Middle frontal gyrus (tissue), 1 donor: ENCODE measurements around the gene ALDH18A1.

ENCODE experiments used
- DNase-seq: peaks from one replicate; pipeline ENCODE4 v3.0.0-alpha.2; 2015; ENCODE audit warnings: low spot score; ENCODE audit errors: extremely low spot score

Gene ALDH18A1

GRCh38 chr10:95579835-95580535 lies 76.5 kb downstream of the ALDH18A1 start:
- no peak for DNase-seq

DNA sequence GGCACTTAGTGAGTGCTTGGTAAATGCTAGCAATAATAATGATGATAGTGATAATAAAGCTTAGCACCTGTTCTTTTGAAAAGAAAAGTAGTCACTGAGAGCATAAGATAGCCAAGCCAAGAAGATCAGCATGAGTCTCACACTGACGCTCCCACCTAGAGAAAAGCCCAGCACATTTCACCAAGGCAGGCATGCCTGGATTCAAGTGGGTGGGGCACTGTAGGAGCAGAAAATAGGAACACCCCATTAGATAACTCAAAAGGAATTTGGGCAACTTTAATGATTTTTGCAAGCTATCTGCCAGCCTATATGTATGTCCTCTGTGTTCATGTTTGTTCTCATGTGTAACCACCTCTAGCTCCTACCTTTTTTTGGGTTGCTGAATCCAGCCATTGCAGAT lies 77.2 kb downstream of the ALDH18A1 start:
- DNase-seq = no peak

DNA sequence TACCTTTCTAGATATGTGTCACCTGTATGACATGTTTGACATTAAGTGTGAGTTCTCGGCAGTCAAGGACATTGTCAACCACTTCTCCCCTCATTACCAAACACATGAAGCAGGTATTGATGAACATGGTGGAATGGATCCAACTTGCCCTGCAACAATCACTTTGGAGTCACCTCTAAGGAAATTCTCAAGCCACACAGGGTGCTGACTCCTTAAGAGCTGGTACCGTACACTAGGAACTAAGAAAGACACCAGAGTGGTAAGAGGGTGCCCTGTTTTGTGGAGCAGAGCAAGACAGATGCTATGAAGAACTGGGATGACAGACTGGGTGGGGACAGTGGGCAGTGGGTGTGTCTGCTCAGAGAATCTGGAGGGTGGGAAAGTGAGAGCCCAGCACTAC lies 77.9 kb downstream of the ALDH18A1 start:
- no peak for DNase-seq

- DNase-seq = no peak
Measured at GRCh38 chr10:95574649-95575365, 81.7 kb downstream of the ALDH18A1 start.

GRCh38 chr10:95573964-95574604 lies 82.4 kb downstream of the ALDH18A1 start:
- DNase-seq = no peak

DNA sequence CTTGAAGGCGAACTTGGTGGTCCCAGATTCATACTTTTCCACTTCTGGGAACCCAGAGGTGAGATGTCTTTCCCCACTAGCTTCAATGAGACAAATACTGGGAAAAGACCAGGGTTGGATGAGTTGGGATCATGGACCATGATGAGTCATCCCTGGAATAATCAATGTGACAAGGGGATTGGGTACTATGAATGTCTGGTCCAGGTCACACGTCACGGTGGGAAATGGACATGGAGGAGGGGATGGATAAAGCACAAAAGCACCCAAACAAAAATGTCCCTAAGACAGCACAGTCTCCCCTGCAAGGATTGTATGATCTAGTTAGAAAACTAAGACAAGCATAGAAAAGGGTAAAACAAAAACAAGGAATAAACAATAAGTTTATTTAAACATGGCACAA lies 83.0 kb downstream of the ALDH18A1 start:
- DNase-seq = no peak

DNA sequence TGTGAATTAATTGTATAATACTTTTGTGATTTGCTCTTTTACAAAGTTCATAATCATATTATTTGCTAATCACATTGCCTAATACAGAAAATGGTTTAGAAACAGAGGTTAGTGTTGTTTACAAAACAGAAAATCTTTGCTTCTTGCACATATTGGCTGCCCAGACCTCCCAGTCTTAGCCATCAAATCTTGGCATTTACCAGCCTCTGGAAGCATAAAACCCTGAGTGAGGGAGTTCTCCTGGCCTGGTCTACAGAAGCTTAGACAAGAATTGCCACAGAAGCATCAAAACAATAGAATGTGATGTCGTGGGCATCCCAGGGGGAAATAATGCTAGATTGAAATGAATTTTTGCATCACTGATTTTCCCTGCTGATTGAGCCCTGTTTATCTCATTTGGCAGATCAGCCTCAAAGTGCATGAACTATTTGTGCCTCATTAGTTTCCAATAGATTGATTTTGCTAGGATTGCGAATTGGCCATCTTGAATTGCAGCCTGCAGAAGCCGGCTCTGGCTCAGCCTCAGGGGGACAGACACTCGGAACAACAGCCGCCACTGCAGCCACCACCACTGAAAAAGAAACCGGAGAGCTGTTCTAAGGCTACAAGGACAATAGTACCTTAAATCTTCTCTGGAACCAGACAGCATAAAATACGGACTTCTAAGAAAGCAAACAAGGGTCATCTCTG lies 84.2 kb downstream of the ALDH18A1 start:
- no peak for DNase-seq

DNA sequence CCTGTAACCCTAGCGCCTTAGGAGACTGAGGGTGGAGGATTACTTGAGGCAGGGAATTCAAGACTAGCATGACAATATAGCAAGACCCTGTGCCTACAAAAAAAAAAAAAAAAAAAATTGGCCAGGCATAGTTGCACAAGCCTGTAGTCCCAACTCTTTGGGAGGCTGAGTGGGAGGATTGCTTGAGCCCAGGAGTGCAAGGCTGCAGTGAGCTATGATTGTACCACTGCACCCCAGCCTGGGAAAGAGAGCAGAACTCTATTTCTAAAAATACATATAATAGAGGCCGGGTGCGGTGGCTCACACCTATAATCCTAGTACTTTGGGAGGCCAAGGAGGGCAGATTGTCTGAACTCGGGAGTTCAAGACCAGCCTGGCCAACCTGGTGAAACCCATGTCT lies 85.1 kb downstream of the ALDH18A1 start:
- DNase-seq = no peak

GRCh38 chr10:95569368-95569767 lies 87.1 kb downstream of the ALDH18A1 start:
- no peak for DNase-seq

GRCh38 chr10:95567903-95568630 lies 88.4 kb downstream of the ALDH18A1 start:
- no peak for DNase-seq

GRCh38 chr10:95566136-95566535 lies 90.4 kb downstream of the ALDH18A1 start:
- DNase-seq = no peak

GRCh38 chr10:95565336-95565735 lies 91.2 kb downstream of the ALDH18A1 start:
- no peak for DNase-seq

DNA sequence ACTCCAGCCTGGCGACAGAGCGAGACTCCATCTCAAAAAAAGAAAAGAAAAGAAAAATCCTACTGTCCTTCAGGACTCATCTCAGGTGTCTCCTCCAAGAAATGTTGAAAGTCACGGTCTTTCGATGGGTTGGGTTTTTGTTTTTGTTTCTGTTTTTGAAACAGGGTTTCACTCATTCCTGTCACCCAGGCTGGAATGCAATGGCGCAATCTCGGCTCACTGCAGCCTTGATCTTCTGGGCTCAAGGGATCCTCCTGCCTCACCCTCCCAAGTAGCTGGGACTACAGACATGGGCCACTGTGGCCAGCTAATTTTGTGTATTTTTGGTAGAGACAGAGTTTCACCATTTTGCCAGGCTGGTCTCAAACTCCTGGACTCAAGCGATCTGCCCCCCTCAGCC lies 92.2 kb downstream of the ALDH18A1 start:
- DNase-seq = no peak

GRCh38 chr10:95562341-95562965 lies 94.1 kb downstream of the ALDH18A1 start:
- no peak for DNase-seq

DNA sequence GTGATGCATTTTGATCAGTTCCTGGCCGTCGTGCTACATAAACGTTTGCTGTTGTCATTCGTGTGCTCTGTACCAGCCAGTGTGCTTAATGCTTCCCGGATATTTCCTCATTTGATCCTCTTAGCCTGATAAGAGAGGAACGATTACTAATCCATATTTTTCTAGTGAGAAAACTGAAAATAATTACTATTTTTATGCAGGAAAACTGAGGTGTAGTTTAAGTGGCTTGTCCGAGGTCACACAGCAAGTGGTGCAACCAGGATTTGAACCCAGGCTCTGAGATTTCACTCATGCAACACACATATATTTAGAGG lies 94.7 kb downstream of the ALDH18A1 start:
- DNase-seq = no peak

- peak; percentile 95 for DNase-seq
Measured at GRCh38 chr10:95561177-95561863, 95.2 kb downstream of the ALDH18A1 start, which contains the start of gene SORBS1. TSS of gene SORBS1 (minus strand) at chr10:95561371. CDS start at chr10:95441135, 120,236 bp downstream.

GRCh38 chr10:95560278-95561176 lies 96.0 kb downstream of the ALDH18A1 start:
- no peak for DNase-seq

- no peak for DNase-seq
Measured at GRCh38 chr10:95559896-95560277, 96.6 kb downstream of the ALDH18A1 start.

DNA sequence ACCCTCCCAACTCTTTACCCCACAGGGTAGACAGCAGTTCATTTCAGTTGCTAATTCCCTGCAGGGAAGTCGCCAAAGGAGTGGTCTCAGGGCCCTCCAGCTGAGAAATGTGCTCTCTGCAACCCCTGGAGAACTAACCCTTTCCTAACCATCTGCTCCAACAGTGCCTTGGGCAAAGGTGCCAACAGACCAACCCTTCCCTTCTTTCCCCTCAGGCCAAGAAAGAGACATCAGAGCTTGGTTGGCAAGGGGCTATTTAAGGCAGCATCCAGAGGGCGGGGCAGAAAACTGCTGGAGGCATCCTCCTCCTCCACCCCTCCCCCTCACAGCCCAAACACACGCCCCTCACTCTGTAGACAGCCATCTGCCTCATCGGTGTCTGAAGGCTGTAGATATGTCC lies 97.0 kb downstream of the ALDH18A1 start:
- DNase-seq = no peak
